GM19023 (cell line): ENCODE data around the gene KREMEN1.
"Not testable (repeated sequence)": the region's sequence is repeated elsewhere in the genome, so short reads cannot be mapped to it uniquely, and the experiment has no call there.

ENCODE experiments used
- ATAC-seq: cut with Tn5 transposase; IDR thresholded peaks from one replicate; pipeline ENCODE4 v1.9.1; 2021; ENCODE audit warnings: mild to moderate bottlenecking, moderate library complexity; ENCODE audit not compliant: unreplicated experiment

KREMEN1 gene

GRCh38 chr22:29078036-29078868 lies 5.4 kb downstream of the KREMEN1 start:
- ATAC-seq, result no peak

- ATAC-seq, result no peak
These were observed 6.0 kb downstream of the KREMEN1 start for GRCh38 chr22:29078869-29079207.

GRCh38 chr22:29079218-29079901 lies 6.5 kb downstream of the KREMEN1 start:
- no peak for ATAC-seq

GRCh38 chr22:29080106-29080975 lies 7.5 kb downstream of the KREMEN1 start:
- no peak for ATAC-seq

- ATAC-seq, result no peak
These were observed 8.8 kb downstream of the KREMEN1 start for GRCh38 chr22:29081517-29082236.

GRCh38 chr22:29082826-29083545 lies 10.2 kb downstream of the KREMEN1 start:
- ATAC-seq, result no peak

GRCh38 chr22:29083576-29083932 lies 10.7 kb downstream of the KREMEN1 start:
- ATAC-seq, result not testable (repeated sequence)

- ATAC-seq, result no peak
These were observed 11.2 kb downstream of the KREMEN1 start for GRCh38 chr22:29083933-29084591.

GRCh38 chr22:29087012-29087411 lies 14.2 kb downstream of the KREMEN1 start:
- no peak for ATAC-seq

- ATAC-seq, result no peak
These were observed 16.0 kb downstream of the KREMEN1 start for GRCh38 chr22:29088809-29089208.

GRCh38 chr22:29089507-29089906 lies 16.7 kb downstream of the KREMEN1 start:
- ATAC-seq, result no peak

- no peak for ATAC-seq
These were observed 17.2 kb downstream of the KREMEN1 start for GRCh38 chr22:29090039-29090438.

- ATAC-seq, result no peak
These were observed 19.4 kb downstream of the KREMEN1 start for GRCh38 chr22:29092243-29092642.

GRCh38 chr22:29093030-29093429 lies 20.2 kb downstream of the KREMEN1 start:
- no peak for ATAC-seq

GRCh38 chr22:29093501-29094300 lies 20.9 kb downstream of the KREMEN1 start:
- no peak for ATAC-seq

GRCh38 chr22:29095459-29095858 lies 22.6 kb downstream of the KREMEN1 start:
- no peak for ATAC-seq

- ATAC-seq, result no peak
These were observed 24.2 kb downstream of the KREMEN1 start for GRCh38 chr22:29096736-29097669.

GRCh38 chr22:29098296-29098695 lies 25.5 kb downstream of the KREMEN1 start:
- ATAC-seq, result no peak
